GM12892 (cell line): Measurements from ENCODE around the gene CBFA2T2.

Experiments used
- POLR2A ChIP-seq: IDR thresholded peaks from 2 replicates; pipeline ENCODE4 v1.6.1; 2011; ENCODE audit warnings: low read depth, low read length, control low read depth
- POLR2AphosphoS5 ChIP-seq: IDR thresholded peaks from 2 replicates; pipeline ENCODE4 v1.6.1; 2011; ENCODE audit warnings: low read depth, low read length, control low read depth

- TF ChIP-seq POLR2A (peak; percentile 91), POLR2AphosphoS5 (peak; percentile 80)
Observed at GRCh38 chr20:33489495-33490022, 337 bp upstream of the CBFA2T2 start.
